WERI-Rb-1 (cell line): ENCODE results near the gene GRID1.

Source experiments
- DNase-seq: peaks from one replicate; pipeline ENCODE4 v3.0.0-alpha.2; 2020
- H3K27ac ChIP-seq: fragments of 250-450 bp; sonication (Bioruptor Pico); 2 replicates; pipeline ENCODE4 v1.5.1; 2020; ENCODE audit warnings: mild to moderate bottlenecking, moderate library complexity
- H3K27me3 ChIP-seq: fragments of 250-450 bp; sonication (Bioruptor Pico); 2 replicates; pipeline ENCODE4 v1.5.1; 2021; ENCODE audit warnings: mild to moderate bottlenecking, low read depth, moderate library complexity; ENCODE audit not compliant: insufficient read depth, severe bottlenecking
- H3K36me3 ChIP-seq: fragments of 250-450 bp; sonication (Bioruptor Pico); 2 replicates; pipeline ENCODE4 v1.5.1; 2020; ENCODE audit warnings: mild to moderate bottlenecking, moderate library complexity
- H3K4me3 ChIP-seq: 2 replicates; pipeline ENCODE4 v1.5.1; 2011; ENCODE audit warnings: low read depth, mild to moderate bottlenecking, control low read depth, low read length
- H3K9me3 ChIP-seq: fragments of 250-450 bp; sonication (Bioruptor Pico); 2 replicates; pipeline ENCODE4 v1.5.1; 2021; ENCODE audit warnings: mild to moderate bottlenecking, moderate library complexity; ENCODE audit not compliant: severe bottlenecking
- TF ChIP-seq, protein P1 (sequence below): IDR thresholded peaks from 2 replicates; pipeline ENCODE4 v1.5.1; 2011; ENCODE audit warnings: low read depth, mild to moderate bottlenecking, control low read depth, inconsistent platforms, low read length

The GRID1 gene

GRCh38 chr10:86373251-86373650 is 6.7 kb upstream of the GRID1 start:
- Histone ChIP-seq H3K36me3 (no peaks in the 10 kb centered on the region), H3K4me3 (no peak overlapping the region), H3K27me3 (peaks cover 41% of the 10 kb centered on the region), H3K9me3 (no peaks in the 10 kb centered on the region), H3K27ac (no peak overlapping the region)
- DNase-seq, result no peak
- TF ChIP-seq, protein P1, sequence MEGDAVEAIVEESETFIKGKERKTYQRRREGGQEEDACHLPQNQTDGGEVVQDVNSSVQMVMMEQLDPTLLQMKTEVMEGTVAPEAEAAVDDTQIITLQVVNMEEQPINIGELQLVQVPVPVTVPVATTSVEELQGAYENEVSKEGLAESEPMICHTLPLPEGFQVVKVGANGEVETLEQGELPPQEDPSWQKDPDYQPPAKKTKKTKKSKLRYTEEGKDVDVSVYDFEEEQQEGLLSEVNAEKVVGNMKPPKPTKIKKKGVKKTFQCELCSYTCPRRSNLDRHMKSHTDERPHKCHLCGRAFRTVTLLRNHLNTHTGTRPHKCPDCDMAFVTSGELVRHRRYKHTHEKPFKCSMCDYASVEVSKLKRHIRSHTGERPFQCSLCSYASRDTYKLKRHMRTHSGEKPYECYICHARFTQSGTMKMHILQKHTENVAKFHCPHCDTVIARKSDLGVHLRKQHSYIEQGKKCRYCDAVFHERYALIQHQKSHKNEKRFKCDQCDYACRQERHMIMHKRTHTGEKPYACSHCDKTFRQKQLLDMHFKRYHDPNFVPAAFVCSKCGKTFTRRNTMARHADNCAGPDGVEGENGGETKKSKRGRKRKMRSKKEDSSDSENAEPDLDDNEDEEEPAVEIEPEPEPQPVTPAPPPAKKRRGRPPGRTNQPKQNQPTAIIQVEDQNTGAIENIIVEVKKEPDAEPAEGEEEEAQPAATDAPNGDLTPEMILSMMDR, result no peak

DNA sequence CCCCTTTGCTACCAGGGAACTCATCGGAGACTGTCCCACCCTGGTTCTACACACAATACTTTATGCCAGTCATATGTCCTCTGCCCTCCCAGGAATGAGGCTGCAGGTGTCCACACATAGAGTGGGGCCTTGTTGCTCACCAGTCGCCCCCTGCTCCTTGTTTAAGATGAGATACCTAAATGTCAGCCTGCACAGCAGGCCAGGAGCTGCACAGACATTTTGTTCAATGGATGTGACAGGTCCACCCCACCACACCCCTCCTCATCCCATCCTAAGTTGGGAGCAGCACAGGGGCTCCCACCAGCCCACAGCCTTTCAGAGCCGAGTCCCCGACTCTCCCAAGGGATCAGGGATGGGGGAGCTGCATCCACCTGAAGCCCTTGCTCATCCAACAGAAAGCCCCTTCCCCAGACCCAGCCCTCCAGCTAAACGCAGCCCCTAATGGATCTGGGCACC is 6.2 kb upstream of the GRID1 start:
- H3K27ac ChIP-seq, result no peak overlapping the region
- no peaks in the 10 kb centered on the region for H3K36me3 ChIP-seq
- no peaks in the 10 kb centered on the region for H3K9me3 ChIP-seq
- peak; percentile 1 for DNase-seq
- no peak overlapping the region for H3K4me3 ChIP-seq
- TF ChIP-seq, protein P1, result no peak
- H3K27me3 ChIP-seq, result peaks cover 45% of the 10 kb centered on the region

DNA sequence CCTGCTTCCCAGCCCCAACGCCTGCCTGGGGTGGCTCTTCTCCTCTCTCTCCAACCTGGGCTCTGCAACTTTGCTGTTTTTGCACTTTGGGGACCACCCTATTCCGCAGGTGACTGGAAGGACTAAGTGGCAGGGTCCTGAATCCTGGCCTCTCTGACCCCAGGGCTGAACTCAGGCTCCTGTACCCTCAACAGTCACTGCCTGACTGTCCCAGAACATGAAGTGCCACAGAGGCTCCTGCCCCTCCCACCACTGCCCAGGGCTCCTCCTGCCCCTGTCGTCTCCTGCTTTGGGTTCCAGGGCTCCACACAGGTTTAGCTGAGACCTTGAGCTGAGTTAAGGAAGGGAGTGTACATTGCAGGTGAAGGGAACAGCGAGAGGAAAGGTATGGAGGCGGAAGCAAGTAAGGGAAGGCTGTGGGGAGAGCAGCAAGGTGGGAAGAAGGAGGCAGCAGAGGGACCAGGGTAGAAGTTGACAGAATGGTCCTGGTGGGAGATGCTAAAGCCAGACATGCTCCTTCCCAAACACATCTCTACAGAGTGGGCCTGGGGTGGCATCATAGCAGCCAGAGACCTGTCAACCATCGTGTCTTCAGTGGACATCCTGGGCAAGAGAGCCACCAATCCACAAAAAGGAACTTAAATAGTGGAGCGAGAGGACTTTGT is 5.7 kb upstream of the GRID1 start:
- TF ChIP-seq, protein P1, result no peak
- Histone ChIP-seq H3K27ac (no peak overlapping the region), H3K4me3 (no peak overlapping the region), H3K36me3 (no peaks in the 10 kb centered on the region), H3K9me3 (no peaks in the 10 kb centered on the region), H3K27me3 (peaks cover 51% of the 10 kb centered on the region)
- peak; percentile 2 for DNase-seq

DNA sequence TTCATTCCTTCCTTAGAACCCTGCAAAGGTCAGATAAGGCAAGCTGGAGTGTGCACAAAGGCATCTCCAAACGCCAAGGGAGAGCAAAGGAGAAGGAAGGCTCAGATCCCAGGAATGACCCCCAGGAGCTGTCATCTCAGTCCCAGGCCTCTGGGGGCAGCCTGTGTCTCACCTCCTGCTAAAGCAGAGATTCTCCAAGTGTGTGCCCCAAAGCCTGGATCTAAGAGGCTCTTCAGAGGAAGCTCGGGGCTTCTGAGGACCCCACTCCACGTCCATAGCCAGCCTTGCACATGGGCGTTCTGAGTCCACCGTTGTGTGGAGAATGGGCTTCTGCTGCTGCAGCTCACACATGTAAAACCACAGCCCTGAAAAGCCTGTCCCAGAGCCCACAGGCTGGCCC is 5.1 kb upstream of the GRID1 start:
- TF ChIP-seq, protein P1, result peak; percentile 50
- peak; percentile 15 for DNase-seq
- Histone ChIP-seq H3K4me3 (no peak overlapping the region), H3K9me3 (no peaks in the 10 kb centered on the region), H3K27me3 (peaks cover 56% of the 10 kb centered on the region), H3K36me3 (no peaks in the 10 kb centered on the region), H3K27ac (no peak overlapping the region)

DNA sequence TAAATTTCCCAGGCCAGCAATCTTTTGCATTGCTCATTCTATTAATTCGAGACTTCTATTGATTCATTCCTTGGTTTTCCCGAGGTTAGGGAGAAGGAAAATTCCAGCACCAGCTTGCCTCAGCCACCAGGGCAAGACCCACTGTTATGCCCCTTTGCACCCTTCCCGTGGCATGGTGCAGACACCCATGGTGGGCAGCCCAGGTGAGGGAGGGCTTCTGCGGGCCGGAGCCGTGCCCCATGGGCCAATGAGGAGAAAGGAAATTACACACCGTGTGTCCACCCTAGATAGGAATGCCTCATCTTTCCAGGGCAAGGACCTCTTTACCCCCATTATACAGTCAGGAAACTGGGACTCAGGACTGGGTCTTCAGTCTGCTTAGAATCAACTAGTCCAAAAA is 4.5 kb upstream of the GRID1 start:
- TF ChIP-seq, protein P1, result no peak
- Histone ChIP-seq H3K36me3 (no peaks in the 10 kb centered on the region), H3K27ac (no peak overlapping the region), H3K27me3 (peaks cover 57% of the 10 kb centered on the region), H3K9me3 (no peaks in the 10 kb centered on the region), H3K4me3 (no peak overlapping the region)
- DNase-seq, result peak; percentile 1
